Stimulated activated naive CD4-positive, alpha-beta T cell treated with Interleukin-2 at 50 U/mL for 16 hours (primary cell): ENCODE measurements around the gene P2RY11.
A peak's percentile ranks its signal among the peaks of the same experiment; 100 is the strongest.

Experiments used
- DNase-seq: peaks from one replicate; lab custom pipeline; 2025; lab: John Stamatoyannopoulos, UW

Gene P2RY11

DNA sequence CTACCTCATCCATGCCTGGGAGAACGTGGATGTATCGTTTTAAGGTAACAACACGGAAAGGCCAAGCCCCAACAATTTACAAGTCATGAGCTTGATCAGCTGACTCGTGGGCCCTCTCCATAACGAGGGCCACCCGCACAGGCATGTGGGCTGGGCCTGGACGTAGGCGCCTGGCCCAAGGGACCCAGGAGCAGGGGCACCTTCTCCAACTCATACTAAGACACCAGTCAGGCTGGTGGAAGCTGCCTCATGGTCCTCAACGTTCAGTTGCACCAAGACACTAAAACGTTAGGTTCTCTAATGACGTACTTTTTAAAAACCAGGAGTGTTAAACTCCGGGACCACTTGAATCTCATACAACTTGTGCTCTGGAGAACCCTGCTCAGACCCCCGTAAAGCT lies 30.0 kb downstream of the P2RY11 start:
- no peak for DNase-seq

DNA sequence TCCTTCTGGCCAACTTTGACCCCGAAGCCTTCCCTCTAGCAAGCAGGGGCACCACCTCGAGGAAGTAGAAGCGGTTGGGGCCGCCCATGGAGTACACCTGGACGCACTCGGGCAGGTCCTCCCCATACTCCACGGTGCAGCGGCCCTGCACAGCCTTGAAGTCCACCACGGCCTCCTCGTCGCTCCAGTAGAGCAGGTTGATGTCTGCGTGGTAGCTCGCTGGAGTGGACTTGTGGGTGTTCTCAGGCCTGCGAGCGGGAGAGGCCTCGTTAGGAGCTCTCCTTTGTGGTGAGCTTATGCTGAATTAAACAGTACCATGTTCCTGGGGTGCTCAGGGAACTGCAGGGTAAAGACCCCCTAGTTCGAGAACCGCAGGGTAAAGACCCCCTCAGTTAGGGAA lies 30.5 kb downstream of the P2RY11 start:
- no peak for DNase-seq

DNA sequence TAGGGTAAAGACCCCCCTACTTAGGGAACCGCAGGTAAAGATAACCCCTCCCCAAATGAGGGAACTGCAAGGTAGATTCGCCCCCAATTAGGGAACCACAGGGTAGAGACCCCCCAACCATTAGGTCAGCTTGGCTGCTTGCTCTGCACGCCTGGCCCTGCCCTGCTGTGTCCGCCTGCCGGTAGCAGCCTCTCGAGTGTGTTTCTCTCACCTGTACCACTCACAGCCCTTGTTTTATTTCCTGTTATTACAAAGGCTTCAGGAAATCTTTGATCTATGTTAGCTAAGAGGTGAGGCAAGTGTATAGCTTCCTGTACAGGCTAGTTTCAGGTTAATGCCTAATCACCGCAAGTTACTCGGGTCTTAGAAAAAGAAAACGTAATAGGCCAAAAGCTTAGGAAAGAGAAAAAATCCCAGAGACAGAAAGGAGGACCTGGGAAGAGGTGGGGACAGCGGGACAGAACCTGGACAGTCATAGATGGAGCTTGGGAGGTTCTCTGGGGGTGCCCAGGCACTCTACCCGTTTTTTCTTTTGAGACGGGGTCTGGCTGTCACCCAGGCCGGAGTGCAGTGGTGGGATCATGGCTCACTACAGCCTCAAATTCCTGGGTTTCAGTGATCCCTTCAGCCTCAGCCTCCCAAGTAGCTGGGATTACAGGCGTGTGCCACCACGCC lies 31.3 kb downstream of the P2RY11 start:
- DNase-seq, result peak; percentile 11

DNA sequence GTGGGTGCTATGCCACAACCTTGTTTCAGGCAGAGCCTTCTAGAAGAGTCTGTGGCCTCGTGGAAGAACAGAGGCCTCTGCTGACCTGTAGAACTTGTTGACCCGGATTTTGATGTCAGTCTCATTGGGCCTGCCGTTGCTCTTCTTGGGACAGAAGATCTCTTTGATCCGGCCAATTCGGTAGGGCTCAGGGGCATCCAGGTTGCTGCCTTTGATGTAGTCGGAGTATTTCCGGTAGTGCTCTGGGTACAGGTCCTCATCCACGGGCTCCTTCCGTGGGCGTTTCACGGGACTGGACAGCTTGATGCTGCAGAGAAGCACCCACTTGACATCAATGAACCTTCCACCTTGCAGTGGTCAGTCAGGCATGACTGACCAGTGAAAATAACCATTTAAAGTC lies 32.2 kb downstream of the P2RY11 start:
- DNase-seq, result no peak

DNA sequence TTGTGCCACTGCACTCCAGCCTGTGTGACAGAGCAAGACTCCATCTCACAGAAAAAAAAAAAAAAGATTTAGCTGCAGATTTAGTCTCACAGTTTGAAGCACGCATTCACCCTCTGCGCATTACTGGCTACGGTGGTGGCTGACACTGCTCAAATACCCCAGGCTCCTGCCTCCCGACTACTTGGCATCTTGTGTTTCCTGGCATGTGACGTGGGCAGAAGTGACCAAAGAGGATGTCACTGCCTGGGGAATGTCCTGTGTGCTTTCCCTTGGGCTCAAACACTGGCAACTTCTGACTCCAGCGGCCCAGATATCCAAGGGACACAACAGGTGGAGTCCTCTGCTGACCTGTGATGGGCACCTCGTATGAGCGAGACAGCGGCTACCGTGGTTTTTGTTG lies 32.9 kb downstream of the P2RY11 start:
- no peak for DNase-seq

DNA sequence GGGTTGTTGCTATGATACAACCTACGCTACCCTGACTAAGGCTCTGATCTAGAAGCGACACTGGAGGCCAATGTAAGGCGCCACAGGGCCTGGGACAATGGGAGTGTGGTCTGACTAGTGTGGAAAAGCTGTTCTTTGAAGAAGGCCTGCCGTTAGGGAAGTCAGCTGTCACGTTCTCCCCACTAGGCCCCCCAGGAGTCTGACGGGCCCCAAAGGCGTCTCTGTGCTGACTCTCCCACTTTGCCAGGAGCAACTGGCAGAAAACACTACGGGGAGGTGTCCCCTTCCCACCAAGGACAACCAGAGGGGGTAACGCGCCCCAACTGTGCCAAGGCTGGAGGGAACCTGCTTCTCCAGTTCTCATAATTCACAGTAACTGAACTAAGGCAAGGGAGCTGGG lies 33.5 kb downstream of the P2RY11 start:
- DNase-seq, result no peak

DNA sequence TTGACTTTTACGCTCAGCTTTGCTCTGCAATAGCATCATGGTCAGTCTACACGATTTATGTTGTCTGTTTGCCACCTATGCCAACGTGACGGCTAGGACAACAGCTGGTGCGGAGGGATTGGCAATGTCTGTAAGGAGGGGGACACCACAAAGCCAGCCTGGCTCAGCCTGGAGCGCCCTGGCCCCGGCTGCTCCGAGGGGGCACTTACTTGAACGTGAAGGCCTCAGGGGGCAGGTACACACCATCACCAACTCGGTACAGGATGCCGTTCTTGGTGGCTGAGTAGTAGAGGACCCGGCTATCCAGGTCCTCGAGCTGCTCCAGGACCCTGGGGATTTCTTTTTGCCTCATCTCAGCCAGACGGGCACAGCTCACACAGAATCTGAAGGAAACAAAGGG lies 34.6 kb downstream of the P2RY11 start:
- no peak for DNase-seq

DNA sequence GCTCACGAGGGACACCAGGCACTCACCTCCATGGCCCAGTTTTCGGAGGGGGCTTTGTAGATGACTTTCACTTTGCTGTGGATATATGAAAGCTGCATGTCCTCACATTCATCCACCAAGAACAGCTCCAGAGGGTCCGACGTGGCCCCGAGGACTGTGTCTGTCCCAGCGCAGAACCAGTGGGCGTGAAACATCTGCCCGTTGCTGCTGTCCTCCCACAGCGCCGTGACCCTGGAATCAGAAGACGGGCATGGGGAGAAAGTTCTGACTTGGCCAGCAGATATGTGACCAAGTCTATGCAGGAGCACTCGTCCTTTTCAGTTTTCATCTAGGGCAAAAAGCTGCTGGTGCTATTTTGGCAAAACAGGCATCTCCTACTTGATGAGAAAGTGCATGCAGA lies 37.9 kb downstream of the P2RY11 start:
- no peak for DNase-seq

DNA sequence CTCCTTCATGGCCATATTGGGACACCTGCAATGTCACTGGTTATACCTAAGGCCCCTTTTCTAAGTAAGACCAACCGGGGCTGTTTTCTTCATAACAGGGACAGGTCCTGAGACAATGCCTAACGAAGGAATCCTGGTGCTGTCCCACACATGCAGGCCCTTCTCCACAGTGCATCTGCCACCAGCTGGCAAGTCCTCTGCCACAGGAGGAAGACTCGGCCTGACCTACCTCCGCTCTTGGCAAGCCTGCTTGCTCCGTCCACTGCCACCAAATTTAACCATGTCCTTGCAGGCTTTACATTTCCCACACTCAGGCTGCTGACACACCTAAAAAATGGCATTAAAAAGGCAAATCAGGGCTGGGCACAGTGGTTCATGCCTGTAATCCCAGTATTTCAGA lies 40.0 kb downstream of the P2RY11 start:
- no peak for DNase-seq

DNA sequence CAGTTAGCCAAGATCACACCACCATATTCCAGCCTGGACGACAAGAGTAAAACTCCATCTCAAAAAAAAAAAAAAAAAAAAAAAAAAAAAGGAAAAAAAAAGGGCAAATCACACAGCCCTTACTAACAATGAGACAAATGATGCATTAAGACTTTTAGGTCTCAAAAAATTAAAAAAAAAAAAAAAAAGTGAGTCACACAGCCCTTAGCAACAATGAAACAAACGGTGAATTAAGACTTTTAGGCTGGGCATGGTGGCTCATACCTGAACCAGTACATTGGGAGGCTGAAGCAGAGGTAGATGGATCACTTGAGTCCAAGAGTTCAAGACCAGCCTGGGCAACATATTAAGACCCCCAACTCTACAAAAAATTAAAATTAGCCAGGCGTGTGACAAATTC lies 40.6 kb downstream of the P2RY11 start:
- no peak for DNase-seq

DNA sequence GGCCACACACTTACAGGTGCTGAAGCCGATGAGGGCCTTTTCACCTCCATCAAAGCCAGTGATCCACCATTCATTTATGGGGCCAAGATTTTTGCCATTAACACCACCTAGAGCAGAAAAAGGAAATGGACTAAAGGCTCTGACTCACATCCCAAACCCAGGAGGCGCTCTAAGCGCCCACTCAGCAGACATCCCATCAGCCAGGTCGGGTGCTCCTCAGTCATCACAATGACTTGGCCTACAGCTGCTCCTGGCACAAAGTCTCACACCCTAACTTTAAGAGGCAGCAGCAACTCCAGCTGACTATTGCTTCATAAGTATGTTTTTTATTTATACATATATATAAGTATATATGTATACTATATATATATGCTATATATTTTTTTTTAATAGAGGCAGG lies 44.3 kb downstream of the P2RY11 start:
- DNase-seq, result no peak

DNA sequence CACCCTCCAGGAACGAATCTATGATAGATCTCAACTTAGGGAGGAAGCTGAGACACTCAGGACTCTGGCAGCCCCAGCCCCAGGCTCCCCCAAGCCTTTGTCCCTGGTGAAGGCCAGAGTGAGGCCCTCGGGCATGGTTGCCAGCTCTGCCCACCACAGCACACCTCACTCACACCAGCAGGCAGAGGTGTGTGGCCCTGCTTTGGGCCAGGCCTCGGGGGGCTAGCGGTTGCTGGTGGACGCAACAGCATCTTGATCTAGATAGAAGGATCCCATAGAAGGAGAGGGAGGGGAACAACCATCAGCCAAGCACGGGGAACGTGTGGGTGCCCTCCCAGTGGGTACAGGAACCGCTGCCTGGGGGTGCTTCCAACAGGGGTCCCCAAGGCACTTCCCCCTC lies 46.6 kb downstream of the P2RY11 start:
- DNase-seq, result no peak

DNA sequence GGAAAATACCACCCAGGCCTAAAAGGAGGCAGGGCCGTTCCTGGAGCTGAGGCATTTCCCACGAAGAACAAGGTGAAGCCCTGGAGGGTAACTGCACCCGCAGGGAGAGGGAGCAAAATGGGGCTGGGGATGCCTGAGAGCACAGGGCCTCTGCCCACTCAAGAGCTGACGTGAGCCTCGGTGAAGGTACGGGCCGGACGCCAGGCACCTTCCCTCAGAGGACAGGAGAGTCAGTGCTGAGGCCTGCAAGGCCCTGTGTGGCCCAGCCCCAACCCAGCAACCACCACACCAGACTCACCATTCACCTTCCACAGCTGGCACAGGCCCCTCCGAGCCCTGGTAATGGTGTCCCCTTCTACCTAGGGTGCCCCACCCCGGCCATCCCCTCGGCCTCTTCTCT lies 47.0 kb downstream of the P2RY11 start:
- DNase-seq, result no peak

DNA sequence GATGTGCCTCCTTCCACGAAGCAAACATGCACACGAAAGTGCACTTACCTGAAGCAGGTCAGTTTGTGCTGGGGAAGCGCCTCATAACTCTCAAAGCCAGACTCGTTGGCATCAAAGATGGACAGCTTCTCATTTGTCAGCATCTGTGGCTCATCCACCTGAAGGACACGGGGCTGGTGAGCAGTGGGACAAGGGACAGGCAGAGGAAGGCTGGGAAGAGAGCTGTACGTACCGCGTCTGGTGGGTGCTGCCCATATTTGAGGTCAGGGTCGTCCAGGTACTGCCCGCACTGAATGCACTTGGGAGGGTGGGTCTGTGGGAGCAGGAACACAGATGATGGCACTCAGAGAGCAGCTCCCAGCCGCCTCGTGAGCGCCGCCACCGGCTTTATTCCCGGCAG lies 48.1 kb downstream of the P2RY11 start:
- no peak for DNase-seq

DNA sequence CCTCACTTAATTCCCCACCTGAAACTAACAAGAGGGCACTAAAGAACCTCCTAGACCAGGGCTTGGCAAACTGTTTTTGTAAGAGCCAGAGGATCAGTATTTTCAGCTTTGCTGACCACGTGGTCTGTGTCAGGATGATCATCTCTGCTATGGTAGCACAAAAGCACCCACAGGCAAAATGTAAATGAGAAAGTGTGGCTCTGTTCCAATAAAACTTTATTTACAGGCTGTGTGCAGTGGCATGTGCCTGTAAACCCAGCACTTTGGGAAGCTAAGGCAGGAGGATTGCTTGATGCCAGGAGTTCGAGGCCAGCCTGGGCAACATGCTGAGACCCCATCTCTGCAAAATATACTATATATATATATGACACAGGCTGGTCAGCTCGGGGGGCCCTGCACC lies 52.0 kb downstream of the P2RY11 start:
- DNase-seq, result no peak
